Measurements from ENCODE around the gene LILRA1.
"Not testable (repeated sequence)": the region's sequence is repeated elsewhere in the genome, so short reads cannot be mapped to it uniquely, and the experiment has no call there.

Gene LILRA1

GRCh38 chr19:54570316-54570715 is 23.1 kb upstream of the LILRA1 start:
- Mint-ChIP-seq H3K27ac (no peak overlapping the region), H3K4me3 (no peak overlapping the region), H3K9me3 (peaks cover 89% of the 10 kb centered on the region), H3K27me3 (ENCODE audit: low read depth, poor library complexity) (no peaks in the 10 kb centered on the region), H3K36me3 (ENCODE audit: low read depth) (no peaks in the 10 kb centered on the region), H3K4me1 (no peaks in the 10 kb centered on the region)
- no peak for TF ChIP-seq CTCF (IDR thresholded peaks at IDR 0.05)
- DNase-seq: no peak

- not testable (repeated sequence) for DNase-seq; H3K27me3 Mint-ChIP-seq (ENCODE audit: low read depth, poor library complexity); H3K4me3 Mint-ChIP-seq; H3K27ac Mint-ChIP-seq; H3K36me3 Mint-ChIP-seq (ENCODE audit: low read depth); H3K4me1 Mint-ChIP-seq
- H3K9me3 Mint-ChIP-seq: peaks cover 89% of the 10 kb centered on the region
These were observed 21.5 kb upstream of the LILRA1 start for GRCh38 chr19:54571715-54572615.

GRCh38 chr19:54572696-54573311 is 20.6 kb upstream of the LILRA1 start:
- Mint-ChIP-seq H3K36me3 (ENCODE audit: low read depth) (no peaks in the 10 kb centered on the region), H3K4me1 (no peaks in the 10 kb centered on the region), H3K4me3 (no peak overlapping the region), H3K27me3 (ENCODE audit: low read depth, poor library complexity) (no peaks in the 10 kb centered on the region), H3K9me3 (peaks cover 89% of the 10 kb centered on the region), H3K27ac (no peak overlapping the region)
- DNase-seq: no peak
- no peak for TF ChIP-seq CTCF (IDR thresholded peaks at IDR 0.05)

GRCh38 chr19:54573330-54573872 is 20.0 kb upstream of the LILRA1 start, which contains the start of gene LILRA2:
Gene LILRA2 (plus strand): TSS chr19:54573790. CDS start chr19:54573879, 89 bp downstream.
- no peak for DNase-seq
- H3K4me3 Mint-ChIP-seq: no peak within 1 kb of the TSS

GRCh38 chr19:54574051-54574450 is 19.4 kb upstream of the LILRA1 start:
- Mint-ChIP-seq H3K27me3 (ENCODE audit: low read depth, poor library complexity) (no peaks in the 10 kb centered on the region), H3K4me1 (no peaks in the 10 kb centered on the region), H3K36me3 (ENCODE audit: low read depth) (no peaks in the 10 kb centered on the region), H3K9me3 (peaks cover 88% of the 10 kb centered on the region), H3K27ac (no peak overlapping the region), H3K4me3 (no peak overlapping the region)
- no peak for DNase-seq
- TF ChIP-seq CTCF (IDR thresholded peaks at IDR 0.05): no peak

More at GRCh38 chr19:54573330-54573872, 20.0 kb upstream of the LILRA1 start, which contains the start of gene LILRA2:
- no peaks in the 10 kb centered on the region for H3K36me3 Mint-ChIP-seq (ENCODE audit: low read depth)
- no peaks in the 10 kb centered on the region for H3K4me1 Mint-ChIP-seq
- H3K27ac Mint-ChIP-seq: no peak within 1 kb of the TSS
- TF ChIP-seq CTCF (IDR thresholded peaks at IDR 0.05): no peak
- peaks cover 89% of the 10 kb centered on the region for H3K9me3 Mint-ChIP-seq
- no peaks in the 10 kb centered on the region for H3K27me3 Mint-ChIP-seq (ENCODE audit: low read depth, poor library complexity)

GRCh38 chr19:54574527-54575056 is 18.8 kb upstream of the LILRA1 start:
- Mint-ChIP-seq H3K36me3 (ENCODE audit: low read depth) (no peaks in the 10 kb centered on the region), H3K27ac (no peak overlapping the region), H3K27me3 (ENCODE audit: low read depth, poor library complexity) (no peaks in the 10 kb centered on the region), H3K9me3 (peaks cover 88% of the 10 kb centered on the region), H3K4me1 (no peaks in the 10 kb centered on the region), H3K4me3 (no peak overlapping the region)
- TF ChIP-seq CTCF (IDR thresholded peaks at IDR 0.05): no peak
- DNase-seq: no peak

GRCh38 chr19:54575205-54575604 is 18.2 kb upstream of the LILRA1 start:
- H3K9me3 Mint-ChIP-seq: peaks cover 88% of the 10 kb centered on the region
- H3K27ac Mint-ChIP-seq: not testable (repeated sequence)

More at GRCh38 chr19:54575205-54575604, 18.2 kb upstream of the LILRA1 start:
- not testable (repeated sequence) for H3K36me3 Mint-ChIP-seq (ENCODE audit: low read depth); H3K4me3 Mint-ChIP-seq; H3K27me3 Mint-ChIP-seq (ENCODE audit: low read depth, poor library complexity); H3K4me1 Mint-ChIP-seq; DNase-seq

Data from nephron progenitor cell (in vitro differentiated cells).